ENCODE data around the gene FBXL7. TPM values are rescaled to one million over a fixed set of nuclear protein-coding genes. Genes with fewer than 3 reads are reported as not detected.

The FBXL7 gene
- total and polyA plus RNA-seq, 2 of the 8 experiments (the other 6 are each of a cell fraction or from before 2014, with no cell fraction given), result 17.7 to 17.8 TPM

GRCh38 chr5:15786884-15787283 is 286.9 kb downstream of the FBXL7 start:
- Histone ChIP-seq H2AFZ (ENCODE audit: low read length) (no peak overlapping the region), H2BK120ac (replicated peaks; ENCODE audit: low read depth, low read length) (no peak overlapping the region), H3K27ac (ENCODE audit: low read depth, low read length) (no peak overlapping the region), H3K79me2 (ENCODE audit: control insufficient read depth in 1 of 2, insufficient read depth in 2 of 2, low read length in 2 of 2) (no peaks in the 10 kb centered on the region), H3K27me3 (replicated peaks in 1 of 4; ENCODE audit: control insufficient read depth in 3 of 4, extremely low read depth in 1 of 4, insufficient read depth in 3 of 4, low read length in 3 of 4) (no peaks in the 10 kb centered on the region), H3K9me3 (ENCODE audit: insufficient read depth in 2 of 2, low read depth in 1 of 2, low read length in 1 of 2) (no peaks in the 10 kb centered on the region; a peak in 1 of 4 replicates), H2BK12ac (ENCODE audit: low read depth, low read length) (no peak overlapping the region), H2AK5ac (ENCODE audit: low read depth, low read length) (no peak overlapping the region), H3K4me1 (replicated peaks in 1 of 4; ENCODE audit: control insufficient read depth in 3 of 4, insufficient read depth in 4 of 4, low read length in 3 of 4) (no peaks in the 10 kb centered on the region), H3K14ac (ENCODE audit: insufficient read length) (no peak overlapping the region), H3K79me1 (ENCODE audit: low read depth, low read length) (no peaks in the 10 kb centered on the region), H3K23me2 (ENCODE audit: low read depth, low read length) (no peaks in the 10 kb centered on the region), H3K4ac (replicated peaks; ENCODE audit: insufficient read length, low read depth, low read length) (no peak overlapping the region), H4K8ac (ENCODE audit: extremely low read depth, insufficient read depth, low read length) (no peak overlapping the region; the same call in 1 of the 2 replicates), H4K91ac (replicated peaks; ENCODE audit: insufficient read length, low read length) (no peak overlapping the region), H3K4me2 (ENCODE audit: insufficient read depth in 1 of 2, low read depth in 2 of 2, low read length in 2 of 2) (no peak overlapping the region), H3K23ac (ENCODE audit: insufficient read length) (no peak overlapping the region), H3K36me3 (ENCODE audit: control insufficient read depth in 2 of 4, insufficient read depth in 4 of 4, low read length in 3 of 4) (no peaks in the 10 kb centered on the region), H3K18ac (ENCODE audit: extremely low read depth, low read length) (no peak overlapping the region), H3K4me3 (ENCODE audit: extremely low read depth in 1 of 4, insufficient read depth in 2 of 4, low read depth in 3 of 4, low read length in 4 of 4) (no peak overlapping the region), H2BK15ac (ENCODE audit: low read length) (no peak overlapping the region), H4K20me1 (replicated peaks in 1 of 2; ENCODE audit: control insufficient read depth in 1 of 2, insufficient read depth in 2 of 2, low read length in 2 of 2) (no peaks in the 10 kb centered on the region), H3K56ac (replicated peaks; ENCODE audit: insufficient read length, low read depth, low read length) (no peak overlapping the region), H3K9ac (replicated peaks in 1 of 4; ENCODE audit: extremely low read depth in 1 of 4, low read depth in 3 of 4, low read length in 3 of 4) (no peak overlapping the region), H2BK20ac (ENCODE audit: low read length) (no peak overlapping the region), H4K5ac (ENCODE audit: insufficient read length, low read depth, low read length) (no peak overlapping the region), H2BK5ac (ENCODE audit: low read depth, low read length) (no peak overlapping the region)
- TF ChIP-seq SUZ12 (IDR thresholded peaks at IDR 0.05; ENCODE audit: low read length) (no peak), YY1 (IDR thresholded peaks at IDR 0.05; ENCODE audit: low read depth, low read length) (no peak), SRF (IDR thresholded peaks at IDR 0.05; ENCODE audit: low read depth, low read length) (no peak), EZH2 (IDR thresholded peaks at IDR 0.05; ENCODE audit: low read depth, low read length, severe bottlenecking) (no peak), CHD2 (IDR thresholded peaks at IDR 0.05; ENCODE audit: low read length) (no peak), ASH2L (IDR thresholded peaks at IDR 0.05; ENCODE audit: low read length) (no peak), SIRT6 (IDR thresholded peaks at IDR 0.05; ENCODE audit: low read length) (no peak), GABPA (IDR thresholded peaks at IDR 0.05; ENCODE audit: borderline replicate concordance, insufficient read depth, low read length) (no peak), ZNF274 (IDR thresholded peaks at IDR 0.05; ENCODE audit: borderline replicate concordance, extremely low read depth, low read length) (no peak)
- FAIRE-seq, result no peak
- POLR2A ChIA-PET (ENCODE audit: partially characterized antibody), result no interaction called here
- no peak for DNase-seq (ENCODE audit: low read depth in 1 of 2, low spot score in 2 of 2)
- 97% methylated on average over 5 of the region's 5 CpGs; no CpG with 5 or more reads in 1 of the 2 experiments for WGBS, 2 experiments (ENCODE audit: extremely low coverage in 1 of 2, insufficient coverage in 1 of 2, insufficient read length in 1 of 2, insufficient replicate concordance in 2 of 2, low coverage in 1 of 2, low lambda C conversion rate in 2 of 2, missing lambda C conversion rate in 1 of 2)
- CTCF ChIA-PET (ENCODE audit: partially characterized antibody), result interaction anchor here (1.6 kb wide), 1 partner anchor 20 kb away, joined by 8 read pairs; no protein-coding TSS in a partner anchor

All from H1 (cell line).